NT2/D1 (cell line): ENCODE measurements around the gene MTG2.

Source experiments
- SUZ12 ChIP-seq: IDR thresholded peaks from 2 replicates; pipeline ENCODE4 v1.6.1; 2011; ENCODE audit not compliant: insufficient read length, insufficient read depth; ENCODE audit errors: extremely low read depth
- YY1 ChIP-seq: IDR thresholded peaks from 2 replicates; pipeline ENCODE4 v1.6.1; 2011; ENCODE audit not compliant: insufficient read length, insufficient read depth
- ZNF274 ChIP-seq: IDR thresholded peaks from 2 replicates; pipeline ENCODE4 v1.6.1; 2011; ENCODE audit warnings: mild to moderate bottlenecking, low read depth, low read length

DNA sequence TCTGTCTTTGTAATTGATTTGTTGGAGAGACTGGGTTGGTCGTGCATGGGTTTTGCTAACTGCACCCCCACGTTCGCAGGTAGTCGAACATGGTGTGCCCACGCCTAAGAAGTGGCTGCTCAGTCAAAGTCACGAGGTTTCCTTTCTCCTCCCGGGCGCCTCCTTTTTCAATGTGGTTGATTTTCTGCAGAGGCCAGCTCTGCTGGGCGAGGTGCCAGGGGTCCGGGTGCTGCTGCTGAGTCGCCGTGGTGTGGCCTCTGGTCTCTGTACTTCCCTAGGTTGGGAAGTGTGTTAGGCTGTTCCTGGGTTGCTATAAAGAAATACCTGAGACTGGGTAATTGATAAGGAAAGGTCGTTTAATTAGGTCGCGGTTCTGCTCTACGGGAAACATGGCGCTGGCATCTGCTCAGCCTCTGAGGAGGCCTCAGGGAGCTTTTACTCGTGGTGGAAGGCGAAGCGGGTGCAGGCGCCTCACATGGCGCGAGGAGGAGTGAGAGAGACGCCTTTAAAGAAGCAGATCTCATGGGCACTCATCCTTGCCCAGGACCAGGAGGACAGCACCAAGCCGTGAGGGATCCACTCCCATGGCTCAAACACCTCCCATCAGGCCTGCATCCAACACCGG lies 69.6 kb downstream of the MTG2 start:
- TF ChIP-seq SUZ12 = no peak
- no peak for TF ChIP-seq ZNF274
- no peak for TF ChIP-seq YY1
